ENCODE measurements around the gene DMRT3. TPM values are rescaled to one million over a fixed set of nuclear protein-coding genes. Genes with fewer than 3 reads are reported as not detected.

The DMRT3 gene
- total RNA-seq, 3 donors from 2014 or later (not counting 1 experiment from before 2014, with no cell fraction given) = not detected

DNA sequence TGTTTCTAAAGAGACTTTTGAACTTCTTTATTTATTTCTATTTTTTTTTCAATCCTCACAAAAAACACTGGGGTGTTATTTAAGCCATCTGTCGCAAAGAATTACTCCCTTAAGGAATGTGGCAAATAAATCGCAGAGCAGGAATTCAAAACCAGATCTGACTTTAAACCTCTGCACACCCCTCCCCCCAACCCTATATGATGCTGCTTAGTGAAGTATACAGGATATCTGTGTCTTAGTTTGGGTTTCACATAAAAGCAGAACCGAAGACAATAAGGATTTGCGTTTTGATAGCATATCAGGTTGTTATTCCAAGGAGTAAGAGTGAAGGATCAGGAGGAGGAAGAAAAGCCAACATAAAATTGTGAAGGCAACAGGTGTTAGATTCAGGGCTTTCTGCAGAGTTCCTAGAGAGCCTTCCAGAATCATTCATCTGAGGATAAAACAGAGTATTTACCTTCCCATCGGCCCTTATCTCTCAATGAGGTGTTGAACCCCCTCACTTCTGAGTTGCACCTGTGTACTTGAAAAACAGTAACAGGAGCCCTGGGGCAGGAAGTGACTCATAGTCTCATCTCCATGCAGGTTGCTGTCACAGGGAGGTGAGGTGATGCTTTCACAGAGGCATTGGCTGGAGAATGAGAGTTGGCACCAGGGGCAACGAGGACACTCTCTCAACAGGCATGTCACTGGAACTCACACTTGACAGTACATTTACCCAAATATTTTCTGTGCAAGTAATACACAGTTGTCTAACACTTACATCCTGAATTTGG lies 33.5 kb upstream of the DMRT3 start:
- no peaks in the 10 kb centered on the region for H3K4me1 Mint-ChIP-seq

DNA sequence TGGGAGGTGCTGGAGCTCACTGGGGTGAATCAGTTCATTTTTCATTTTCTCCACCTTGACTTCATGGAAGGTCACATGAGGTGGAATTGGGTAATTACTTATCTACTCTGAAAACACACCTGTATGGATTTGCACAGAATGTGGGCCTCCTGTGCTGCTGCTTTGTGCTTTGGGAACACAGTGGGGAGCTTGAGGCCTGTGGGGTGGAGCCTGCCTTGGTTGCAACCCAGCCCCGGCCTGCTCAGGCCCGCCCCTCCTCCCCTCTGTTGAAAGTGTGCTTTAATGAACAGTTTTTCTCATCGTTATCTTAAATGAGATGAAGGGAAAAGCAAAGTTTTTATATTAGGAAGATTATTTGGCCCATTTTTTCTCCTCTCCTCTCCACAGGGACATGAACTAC lies 28.5 kb upstream of the DMRT3 start:
- Histone ChIP-seq H3K36me3 (ENCODE audit: control insufficient read depth, insufficient read depth, low read length) (no peaks in the 10 kb centered on the region), H3K4me1 (ENCODE audit: control insufficient read depth, insufficient read depth, low read length) (no peaks in the 10 kb centered on the region), H3K9me3 (ENCODE audit: control insufficient read depth, insufficient read depth, low read length) (no peaks in the 10 kb centered on the region), H3K27me3 (ENCODE audit: control insufficient read depth, insufficient read depth, low read length) (peaks cover 13% of the 10 kb centered on the region), H3K4me3 (ENCODE audit: low read length) (no peak overlapping the region), H3K27ac (ENCODE audit: low read length) (no peak overlapping the region)
- no peaks in the 10 kb centered on the region for H3K36me3 Mint-ChIP-seq
- intact Hi-C loops (cut with micrococcal nuclease) = no loop called here
- no peak overlapping the region for H3K27ac Mint-ChIP-seq
- H3K9me3 Mint-ChIP-seq = no peaks in the 10 kb centered on the region
- 92% methylated on average over 2 of the region's 3 CpGs for WGBS (ENCODE audit: insufficient coverage)
- DNase-seq (no peak), ATAC-seq (no peak)
- TF ChIP-seq, protein P1, sequence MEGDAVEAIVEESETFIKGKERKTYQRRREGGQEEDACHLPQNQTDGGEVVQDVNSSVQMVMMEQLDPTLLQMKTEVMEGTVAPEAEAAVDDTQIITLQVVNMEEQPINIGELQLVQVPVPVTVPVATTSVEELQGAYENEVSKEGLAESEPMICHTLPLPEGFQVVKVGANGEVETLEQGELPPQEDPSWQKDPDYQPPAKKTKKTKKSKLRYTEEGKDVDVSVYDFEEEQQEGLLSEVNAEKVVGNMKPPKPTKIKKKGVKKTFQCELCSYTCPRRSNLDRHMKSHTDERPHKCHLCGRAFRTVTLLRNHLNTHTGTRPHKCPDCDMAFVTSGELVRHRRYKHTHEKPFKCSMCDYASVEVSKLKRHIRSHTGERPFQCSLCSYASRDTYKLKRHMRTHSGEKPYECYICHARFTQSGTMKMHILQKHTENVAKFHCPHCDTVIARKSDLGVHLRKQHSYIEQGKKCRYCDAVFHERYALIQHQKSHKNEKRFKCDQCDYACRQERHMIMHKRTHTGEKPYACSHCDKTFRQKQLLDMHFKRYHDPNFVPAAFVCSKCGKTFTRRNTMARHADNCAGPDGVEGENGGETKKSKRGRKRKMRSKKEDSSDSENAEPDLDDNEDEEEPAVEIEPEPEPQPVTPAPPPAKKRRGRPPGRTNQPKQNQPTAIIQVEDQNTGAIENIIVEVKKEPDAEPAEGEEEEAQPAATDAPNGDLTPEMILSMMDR (IDR thresholded peaks at IDR 0.05) = no peak
- no peaks in the 10 kb centered on the region for H3K4me1 Mint-ChIP-seq
- no peak overlapping the region for H3K4me3 Mint-ChIP-seq
- H3K27me3 Mint-ChIP-seq (ENCODE audit: low read depth in 2 of 2) = peaks cover 19 to 60% of the 10 kb centered on the region in 2 donors

More for the DNA sequence above, 33.5 kb upstream of the DMRT3 start:
- no peaks in the 10 kb centered on the region for H3K9me3 ChIP-seq (ENCODE audit: control insufficient read depth, insufficient read depth, low read length)
- peaks cover 13 to 51% of the 10 kb centered on the region in 2 donors for H3K27me3 Mint-ChIP-seq (ENCODE audit: low read depth in 2 of 2)
- intact Hi-C loops (cut with micrococcal nuclease) = no loop called here
- H3K4me3 Mint-ChIP-seq = no peak overlapping the region
- DNase-seq (no peak), ATAC-seq (no peak)
- 66% methylated on average over 5 of the region's 6 CpGs for WGBS (ENCODE audit: insufficient coverage)
- H3K36me3 ChIP-seq (ENCODE audit: control insufficient read depth, insufficient read depth, low read length) = no peaks in the 10 kb centered on the region
- H3K4me3 ChIP-seq (ENCODE audit: low read length) = no peak overlapping the region
- no peak overlapping the region for H3K27ac ChIP-seq (ENCODE audit: low read length)
- TF ChIP-seq, protein P1 (IDR thresholded peaks at IDR 0.05) = no peak
- peaks cover 0 to 5% of the 10 kb centered on the region in 2 donors for H3K9me3 Mint-ChIP-seq
- H3K36me3 Mint-ChIP-seq = no peaks in the 10 kb centered on the region
- H3K27ac Mint-ChIP-seq = no peak overlapping the region
- H3K4me1 ChIP-seq (ENCODE audit: control insufficient read depth, insufficient read depth, low read length) = no peaks in the 10 kb centered on the region
- peaks cover 9% of the 10 kb centered on the region for H3K27me3 ChIP-seq (ENCODE audit: control insufficient read depth, insufficient read depth, low read length)

DNA sequence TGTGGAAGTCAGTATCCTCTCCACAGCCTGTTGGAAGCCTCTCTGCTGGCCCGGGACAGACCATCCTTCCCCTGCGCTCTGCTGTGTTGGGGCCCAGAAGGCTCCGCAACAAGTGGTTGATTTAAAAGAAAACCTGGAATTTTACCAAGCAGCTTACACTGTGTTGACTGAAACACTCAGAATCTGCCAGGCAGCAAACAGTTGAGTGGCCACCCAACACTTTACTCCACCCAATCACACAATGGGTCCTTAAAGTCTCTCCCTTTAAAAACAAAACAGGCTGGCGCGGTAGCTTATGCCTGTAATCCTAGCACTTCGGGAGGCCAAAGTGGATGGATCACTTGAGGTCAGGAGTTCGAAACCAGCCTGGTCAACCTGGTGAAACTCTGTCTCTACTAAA lies 28.0 kb upstream of the DMRT3 start:
- peaks cover 19 to 60% of the 10 kb centered on the region in 2 donors for H3K27me3 Mint-ChIP-seq (ENCODE audit: low read depth in 2 of 2)
- no peaks in the 10 kb centered on the region for H3K9me3 ChIP-seq (ENCODE audit: control insufficient read depth, insufficient read depth, low read length)

More for the DNA sequence above, 28.0 kb upstream of the DMRT3 start:
- H3K27me3 ChIP-seq (ENCODE audit: control insufficient read depth, insufficient read depth, low read length) = peaks cover 13% of the 10 kb centered on the region
- no peak overlapping the region for H3K27ac ChIP-seq (ENCODE audit: low read length)
- H3K4me1 ChIP-seq (ENCODE audit: control insufficient read depth, insufficient read depth, low read length) = no peaks in the 10 kb centered on the region
- H3K9me3 Mint-ChIP-seq = no peaks in the 10 kb centered on the region
- intact Hi-C loops (cut with micrococcal nuclease) = no loop called here
- H3K36me3 Mint-ChIP-seq = no peaks in the 10 kb centered on the region
- WGBS (ENCODE audit: insufficient coverage) = 94% methylated on average over 6 of the region's 7 CpGs
- ATAC-seq = no peak
- no peaks in the 10 kb centered on the region for H3K36me3 ChIP-seq (ENCODE audit: control insufficient read depth, insufficient read depth, low read length)
- no peak overlapping the region for H3K27ac Mint-ChIP-seq
- no peak overlapping the region for H3K4me3 ChIP-seq (ENCODE audit: low read length)
- no peak overlapping the region for H3K4me3 Mint-ChIP-seq
- no peak for DNase-seq
- no peaks in the 10 kb centered on the region for H3K4me1 Mint-ChIP-seq
- TF ChIP-seq, protein P1 (IDR thresholded peaks at IDR 0.05) = no peak
